MM.1S (cell line): Measurements from ENCODE around the gene RGS7.

Experiments used
- DNase-seq: peaks from one replicate; pipeline ENCODE4 v3.0.0-alpha.2; 2015
- H2AFZ ChIP-seq: fragments of 300-600 bp; sonication (generic); 2 replicates; pipeline ENCODE4 v1.6.0; 2016; ENCODE audit warnings: antibody characterized with exemption, low read length
- H3F3A ChIP-seq: fragments of 300-600 bp; sonication (generic); 2 replicates; pipeline ENCODE4 v1.6.1; 2016; ENCODE audit warnings: mild to moderate bottlenecking, antibody characterized with exemption, low read length, moderate library complexity, mixed read lengths; ENCODE audit not compliant: insufficient read depth
- H3K27ac ChIP-seq: fragments of 300-600 bp; sonication (generic); 2 replicates; pipeline ENCODE4 v1.5.1; 2016; ENCODE audit warnings: mild to moderate bottlenecking, low read length
- H3K27me3 ChIP-seq: fragments of 300-600 bp; sonication (generic); replicated peaks from 2 replicates; pipeline ENCODE4 v1.6.0; 2016; ENCODE audit warnings: low read length; ENCODE audit not compliant: insufficient read depth
- H3K36me3 ChIP-seq: fragments of 300-600 bp; sonication (generic); replicated peaks from 2 replicates; pipeline ENCODE4 v1.6.1; 2016; ENCODE audit warnings: mild to moderate bottlenecking, low read length, mixed read lengths; ENCODE audit not compliant: insufficient read depth
- H3K4me1 ChIP-seq: fragments of 300-600 bp; sonication (generic); 2 replicates; pipeline ENCODE4 v1.6.1; 2016; ENCODE audit warnings: low read length, mixed read lengths
- H3K4me2 ChIP-seq: fragments of 300-600 bp; sonication (generic); 2 replicates; pipeline ENCODE4 v1.6.0; 2016; ENCODE audit warnings: low read depth, low read length
- H3K4me3 ChIP-seq: fragments of 300-600 bp; sonication (generic); 2 replicates; pipeline ENCODE4 v1.5.1; 2016; ENCODE audit warnings: low read length, mixed read lengths
- H3K79me2 ChIP-seq: fragments of 300-600 bp; sonication (generic); 2 replicates; pipeline ENCODE4 v1.6.1; 2016; ENCODE audit warnings: mixed run types, low read length, mixed read lengths
- H3K9ac ChIP-seq: fragments of 300-600 bp; sonication (generic); 2 replicates; pipeline ENCODE4 v1.6.1; 2016; ENCODE audit warnings: low read length, mixed read lengths
- H3K9me2 ChIP-seq: fragments of 300-600 bp; sonication (generic); replicated peaks from 2 replicates; pipeline ENCODE4 v1.6.1; 2016; ENCODE audit warnings: mild to moderate bottlenecking, low read length, mixed read lengths; ENCODE audit not compliant: insufficient read depth
- H3K9me3 ChIP-seq: fragments of 300-600 bp; sonication (generic); replicated peaks from 2 replicates; pipeline ENCODE4 v1.6.1; 2016; ENCODE audit warnings: mild to moderate bottlenecking, low read length, mixed read lengths; ENCODE audit not compliant: insufficient read depth
- H4K20me1 ChIP-seq: fragments of 300-600 bp; sonication (generic); 2 replicates; pipeline ENCODE4 v1.6.1; 2016; ENCODE audit warnings: mild to moderate bottlenecking, low read length, moderate library complexity, mixed read lengths; ENCODE audit not compliant: insufficient read depth
- CTCF ChIP-seq: fragments of 300-600 bp; sonication (generic); IDR thresholded peaks from 2 replicates; pipeline ENCODE4 v1.5.1; 2016; ENCODE audit warnings: antibody characterized with exemption, low read length, mixed read lengths
- EZH2 ChIP-seq: fragments of 300-600 bp; sonication (generic); optimal IDR thresholded peaks from 2 replicates; pipeline ENCODE3; 2017; ENCODE audit warnings: low read depth, mild to moderate bottlenecking, antibody characterized with exemption, low read length, mixed read lengths
- EZH2phosphoT487 ChIP-seq: fragments of 300-600 bp; sonication (generic); IDR thresholded peaks from 2 replicates; pipeline ENCODE4 v1.6.1; 2018; ENCODE audit warnings: antibody characterized with exemption, low read length

RGS7 gene

GRCh38 chr1:240758296-240758695 lies 598.7 kb downstream of the RGS7 start:
- no peak overlapping the region for H2AFZ ChIP-seq
- H3K9me2 ChIP-seq: no peaks in the 10 kb centered on the region
- H3K36me3 ChIP-seq: no peaks in the 10 kb centered on the region
- H3K9ac ChIP-seq: no peak overlapping the region
- no peak overlapping the region for H3K4me3 ChIP-seq
- H4K20me1 ChIP-seq: no peaks in the 10 kb centered on the region
- no peak overlapping the region for H3K4me2 ChIP-seq
- H3F3A ChIP-seq: no peaks in the 10 kb centered on the region
- DNase-seq: no peak
- no peaks in the 10 kb centered on the region for H3K9me3 ChIP-seq
- H3K27ac ChIP-seq: no peak overlapping the region
- no peaks in the 10 kb centered on the region for H3K79me2 ChIP-seq
- H3K27me3 ChIP-seq: no peaks in the 10 kb centered on the region
- no peaks in the 10 kb centered on the region for H3K4me1 ChIP-seq
- TF ChIP-seq EZH2: no peak
- no peak for TF ChIP-seq CTCF
- TF ChIP-seq EZH2phosphoT487: no peak

- Histone ChIP-seq H3K4me1 (no peaks in the 10 kb centered on the region), H3K9me2 (no peaks in the 10 kb centered on the region), H3K27ac (no peak overlapping the region), H3F3A (no peaks in the 10 kb centered on the region), H3K9ac (no peak overlapping the region), H3K4me2 (no peak overlapping the region), H3K27me3 (no peaks in the 10 kb centered on the region), H3K79me2 (no peaks in the 10 kb centered on the region), H4K20me1 (no peaks in the 10 kb centered on the region), H2AFZ (no peak overlapping the region), H3K36me3 (no peaks in the 10 kb centered on the region), H3K4me3 (no peak overlapping the region), H3K9me3 (no peaks in the 10 kb centered on the region)
- no peak for DNase-seq
- TF ChIP-seq CTCF (no peak), EZH2phosphoT487 (no peak), EZH2 (no peak)
These were observed 609.1 kb downstream of the RGS7 start for GRCh38 chr1:240747907-240748306.

GRCh38 chr1:240743705-240744104 lies 613.3 kb downstream of the RGS7 start:
- Histone ChIP-seq H2AFZ (no peak overlapping the region), H3K36me3 (no peaks in the 10 kb centered on the region), H3K9me2 (no peaks in the 10 kb centered on the region), H3K4me2 (no peak overlapping the region), H3K4me3 (no peak overlapping the region), H4K20me1 (no peaks in the 10 kb centered on the region), H3K27ac (no peak overlapping the region), H3K79me2 (no peaks in the 10 kb centered on the region), H3K4me1 (no peaks in the 10 kb centered on the region), H3F3A (no peaks in the 10 kb centered on the region), H3K27me3 (no peaks in the 10 kb centered on the region), H3K9me3 (no peaks in the 10 kb centered on the region), H3K9ac (no peak overlapping the region)
- TF ChIP-seq EZH2 (no peak), EZH2phosphoT487 (no peak), CTCF (no peak)
- DNase-seq: no peak
